ENCODE data around the gene ADAMTS7.

DNA sequence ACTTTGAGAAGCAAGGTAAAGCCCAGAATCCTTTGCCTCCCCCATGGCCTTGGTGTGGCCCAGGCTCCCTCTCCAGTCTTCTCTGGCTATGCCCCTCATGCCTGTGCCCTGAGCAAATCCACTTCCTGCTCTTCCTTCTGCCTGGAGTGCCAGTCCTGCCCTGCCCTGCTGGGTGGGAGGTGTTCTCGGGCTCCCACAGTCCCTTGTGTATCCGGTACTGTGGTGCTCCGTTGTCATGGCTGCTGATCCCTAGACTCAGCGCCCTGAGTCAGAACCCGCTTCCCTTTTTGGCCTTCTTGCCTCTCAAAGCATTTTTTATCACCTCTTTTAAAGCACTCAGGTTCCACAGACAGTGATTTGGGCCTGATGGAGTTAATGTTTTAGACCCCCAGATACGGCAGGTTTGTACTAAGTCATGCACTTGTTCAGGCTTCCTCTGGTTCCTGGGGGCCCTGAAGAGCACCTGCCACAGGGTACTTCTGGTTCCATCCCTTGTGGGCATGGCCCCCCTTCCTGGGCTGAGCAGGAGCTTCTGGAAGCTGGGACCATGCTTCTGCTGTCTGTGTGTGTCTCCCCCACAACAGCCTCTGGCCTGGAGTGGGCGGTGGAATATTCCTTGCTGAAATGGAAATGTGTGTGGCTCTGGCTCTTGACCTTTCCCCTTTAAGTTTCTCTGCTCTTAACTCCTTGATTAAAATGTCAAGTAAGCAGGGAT, 29.6 kb upstream of the ADAMTS7 start:
- TF ChIP-seq, protein P1, sequence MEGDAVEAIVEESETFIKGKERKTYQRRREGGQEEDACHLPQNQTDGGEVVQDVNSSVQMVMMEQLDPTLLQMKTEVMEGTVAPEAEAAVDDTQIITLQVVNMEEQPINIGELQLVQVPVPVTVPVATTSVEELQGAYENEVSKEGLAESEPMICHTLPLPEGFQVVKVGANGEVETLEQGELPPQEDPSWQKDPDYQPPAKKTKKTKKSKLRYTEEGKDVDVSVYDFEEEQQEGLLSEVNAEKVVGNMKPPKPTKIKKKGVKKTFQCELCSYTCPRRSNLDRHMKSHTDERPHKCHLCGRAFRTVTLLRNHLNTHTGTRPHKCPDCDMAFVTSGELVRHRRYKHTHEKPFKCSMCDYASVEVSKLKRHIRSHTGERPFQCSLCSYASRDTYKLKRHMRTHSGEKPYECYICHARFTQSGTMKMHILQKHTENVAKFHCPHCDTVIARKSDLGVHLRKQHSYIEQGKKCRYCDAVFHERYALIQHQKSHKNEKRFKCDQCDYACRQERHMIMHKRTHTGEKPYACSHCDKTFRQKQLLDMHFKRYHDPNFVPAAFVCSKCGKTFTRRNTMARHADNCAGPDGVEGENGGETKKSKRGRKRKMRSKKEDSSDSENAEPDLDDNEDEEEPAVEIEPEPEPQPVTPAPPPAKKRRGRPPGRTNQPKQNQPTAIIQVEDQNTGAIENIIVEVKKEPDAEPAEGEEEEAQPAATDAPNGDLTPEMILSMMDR (IDR thresholded peaks at IDR 0.05) = no peak
- no peak for TF ChIP-seq EZH2 (IDR thresholded peaks at IDR 0.05)
